ENCODE results near the gene ZBTB24.

ZBTB24 gene

GRCh38 chr6:109498052-109498451 lies 15.0 kb upstream of the ZBTB24 start:
- no peak for DNase-seq

- no peak for DNase-seq
Observed at GRCh38 chr6:109496036-109496772, 13.2 kb upstream of the ZBTB24 start.

GRCh38 chr6:109493865-109494264 lies 10.8 kb upstream of the ZBTB24 start:
- DNase-seq: no peak

- no peak for DNase-seq
Observed at GRCh38 chr6:109491207-109491938, 8.4 kb upstream of the ZBTB24 start.

DNA sequence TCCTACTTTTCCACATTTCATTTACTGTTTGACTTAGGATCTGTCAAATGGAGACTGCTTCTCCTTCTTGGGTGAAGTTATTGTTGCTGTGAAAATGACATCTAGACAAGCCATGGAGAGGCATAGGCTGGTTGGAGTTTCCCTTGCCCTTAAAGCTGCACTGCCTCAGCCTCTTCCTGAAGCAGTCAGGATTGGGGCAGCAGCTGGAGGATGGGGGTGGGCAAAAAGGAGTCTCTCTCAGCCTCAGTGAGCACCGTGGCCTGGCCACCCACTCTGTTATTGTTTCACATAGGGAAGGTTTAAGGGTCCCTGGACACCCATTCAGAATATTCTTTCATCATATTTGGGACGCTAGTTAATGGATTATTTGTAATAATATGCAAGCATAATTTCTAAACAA lies 7.7 kb upstream of the ZBTB24 start:
- DNase-seq: no peak

- DNase-seq: no peak
Observed at GRCh38 chr6:109488001-109488400, 5.0 kb upstream of the ZBTB24 start.

- no peak for DNase-seq
Observed at GRCh38 chr6:109486068-109486467, 3.0 kb upstream of the ZBTB24 start.

GRCh38 chr6:109485266-109485935 lies 2.4 kb upstream of the ZBTB24 start:
- DNase-seq: no peak

DNA sequence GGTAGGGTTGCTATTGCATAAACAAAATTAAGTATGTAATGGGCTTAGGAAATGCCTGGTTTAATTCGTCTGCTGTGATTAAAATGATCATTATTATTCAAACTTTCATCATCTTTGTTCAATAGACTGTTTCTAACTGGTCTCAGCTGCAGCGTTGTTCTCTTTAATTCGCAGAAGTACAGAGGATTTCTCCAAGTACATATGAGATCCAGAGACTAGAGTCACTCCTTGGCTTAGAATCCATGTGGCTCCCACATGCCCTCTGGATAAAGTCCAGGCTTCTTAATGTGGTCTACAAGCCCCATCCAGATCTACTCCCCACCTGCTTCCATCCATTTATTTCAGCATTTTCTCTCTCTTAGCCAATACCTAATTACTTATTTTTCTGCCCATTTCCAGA lies 1.1 kb upstream of the ZBTB24 start:
- DNase-seq: no peak

GRCh38 chr6:109483735-109484057 lies 677 bp upstream of the ZBTB24 start:
- DNase-seq: no peak

DNA sequence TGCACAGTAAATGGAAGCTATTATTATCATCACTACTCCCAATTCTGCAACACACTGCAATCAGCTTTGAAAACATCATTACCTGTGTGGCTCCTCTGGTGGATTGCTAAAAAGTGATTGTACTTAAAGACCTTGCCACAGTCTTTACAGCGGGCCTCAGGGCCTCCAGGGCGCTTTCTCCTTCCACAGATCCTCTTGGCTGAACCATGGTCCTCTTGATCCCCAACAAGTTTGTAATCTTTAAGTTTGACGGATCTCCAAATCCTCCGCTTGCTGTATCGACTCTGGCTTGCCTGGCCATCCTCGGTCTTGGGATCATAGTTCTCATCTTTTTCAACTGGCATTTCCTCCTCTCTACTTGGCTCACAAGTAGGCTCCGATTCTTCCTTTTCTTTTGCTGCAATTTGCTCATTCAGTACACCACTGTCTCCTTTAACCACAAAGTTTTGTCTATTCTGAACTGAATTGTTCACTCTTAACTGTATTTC lies 2.0 kb downstream of the ZBTB24 start:
- DNase-seq: no peak

DNA sequence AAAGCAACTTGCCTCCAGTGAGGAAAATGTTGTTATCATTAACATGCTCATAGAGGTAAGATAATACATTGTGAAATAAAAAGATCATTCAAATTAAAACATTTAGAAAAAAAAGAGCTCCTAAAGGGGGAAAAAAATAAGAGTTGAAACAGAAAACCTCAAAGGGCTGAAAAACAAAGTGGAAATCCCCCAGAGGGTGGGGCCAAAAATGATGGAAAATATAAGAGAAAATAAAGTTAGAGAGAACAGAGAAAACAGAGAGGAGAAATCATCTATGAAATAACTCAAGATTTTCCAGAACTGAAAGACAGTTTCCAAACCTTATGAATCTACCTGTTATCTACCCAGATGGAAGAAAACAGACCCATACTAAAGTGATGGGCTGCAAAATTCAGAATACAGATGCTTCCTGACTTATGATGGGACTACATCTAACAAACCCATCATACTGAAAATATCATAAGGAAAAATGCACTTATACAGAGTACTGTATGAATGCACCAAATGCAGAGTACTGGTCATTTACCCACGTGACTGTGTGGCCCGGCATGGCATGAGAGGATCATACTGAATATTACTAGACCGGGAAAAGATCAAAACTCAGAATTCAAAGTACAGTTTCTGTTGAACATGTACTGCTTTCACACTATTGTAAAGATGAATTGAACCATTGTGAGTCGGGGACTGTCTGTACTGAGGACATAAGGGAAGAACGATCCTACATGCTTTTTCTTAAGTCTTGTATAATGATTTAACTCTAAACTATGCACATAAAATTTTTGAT lies 4.0 kb downstream of the ZBTB24 start:
- DNase-seq: no peak

GRCh38 chr6:109478222-109478805 lies 4.7 kb downstream of the ZBTB24 start:
- no peak for DNase-seq

- DNase-seq: no peak
Observed at GRCh38 chr6:109477725-109478124, 5.3 kb downstream of the ZBTB24 start.

DNA sequence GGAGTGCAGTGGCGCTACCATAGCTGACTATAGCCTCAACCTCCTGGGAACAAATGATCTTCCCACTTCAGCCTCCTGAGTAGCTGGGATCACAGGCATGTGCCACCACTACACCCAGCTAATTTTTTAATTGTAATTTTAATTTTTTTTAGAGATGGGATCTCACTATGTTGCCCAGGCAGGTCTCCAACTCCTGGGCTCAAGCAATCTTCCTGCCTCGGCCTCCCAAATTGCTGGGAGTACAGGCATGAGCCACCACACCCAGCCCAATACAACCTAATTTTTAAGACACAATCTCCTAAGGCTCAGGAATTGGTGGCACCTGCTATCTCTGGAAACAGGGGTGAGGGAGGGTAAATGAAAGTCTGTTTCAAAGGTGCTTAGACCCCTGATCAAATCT lies 5.8 kb downstream of the ZBTB24 start:
- no peak for DNase-seq

GRCh38 chr6:109475625-109476024 lies 7.4 kb downstream of the ZBTB24 start:
- DNase-seq: no peak

DNA sequence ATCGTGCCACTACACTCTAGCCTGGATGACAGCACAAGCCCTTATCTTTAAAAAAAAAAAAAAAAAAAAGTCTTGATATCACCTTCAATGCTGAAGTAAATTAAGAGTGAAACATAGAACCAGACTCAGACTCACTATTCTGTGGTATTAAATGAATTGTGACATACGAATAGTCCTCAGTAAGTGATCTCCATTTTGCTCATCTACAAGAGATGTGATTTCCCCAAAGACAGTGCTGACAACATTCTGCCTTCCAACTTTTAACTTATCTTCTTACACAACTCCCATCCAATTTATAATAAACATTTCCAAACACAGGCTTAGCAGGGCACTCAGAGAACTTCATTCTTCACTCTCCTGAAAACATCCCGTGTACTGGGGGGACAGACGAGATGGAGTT lies 8.0 kb downstream of the ZBTB24 start:
- DNase-seq: no peak

- no peak for DNase-seq
Observed at GRCh38 chr6:109473120-109473519, 9.9 kb downstream of the ZBTB24 start.

- DNase-seq: no peak
Observed at GRCh38 chr6:109472132-109472995, 10.7 kb downstream of the ZBTB24 start.

DNA sequence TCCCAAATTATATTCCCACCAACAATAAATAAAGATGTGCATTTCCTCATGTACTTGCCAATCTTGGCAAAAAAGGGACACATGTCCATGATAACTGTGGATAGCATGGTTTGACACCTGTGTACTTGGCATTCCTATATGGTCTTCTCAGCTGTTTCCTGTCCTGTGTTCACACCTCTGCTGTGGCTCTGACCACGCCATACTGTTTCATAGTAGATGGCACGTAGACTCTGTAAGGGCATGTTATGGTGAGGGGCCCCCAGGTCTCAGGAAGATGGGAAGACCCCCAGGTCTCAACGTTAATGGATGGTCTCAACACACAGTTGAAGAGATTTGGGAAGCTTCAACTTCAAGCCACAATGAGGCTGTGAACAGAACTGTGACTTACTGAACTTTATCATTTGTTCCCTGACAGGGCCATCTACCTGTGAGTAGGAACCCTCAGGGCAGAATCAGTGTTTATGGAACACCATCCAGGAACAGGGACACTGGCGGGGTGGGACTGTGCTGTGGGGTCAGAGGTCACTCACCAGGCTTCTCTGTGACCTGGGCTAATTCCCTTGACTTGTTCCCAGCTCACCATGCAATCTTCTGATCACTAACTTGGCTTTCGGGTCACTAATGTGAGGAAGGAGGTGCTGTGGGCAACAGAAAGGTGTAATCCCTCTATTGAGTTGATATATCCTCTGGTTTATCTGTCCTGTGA lies 11.8 kb downstream of the ZBTB24 start:
- DNase-seq: no peak

DNA sequence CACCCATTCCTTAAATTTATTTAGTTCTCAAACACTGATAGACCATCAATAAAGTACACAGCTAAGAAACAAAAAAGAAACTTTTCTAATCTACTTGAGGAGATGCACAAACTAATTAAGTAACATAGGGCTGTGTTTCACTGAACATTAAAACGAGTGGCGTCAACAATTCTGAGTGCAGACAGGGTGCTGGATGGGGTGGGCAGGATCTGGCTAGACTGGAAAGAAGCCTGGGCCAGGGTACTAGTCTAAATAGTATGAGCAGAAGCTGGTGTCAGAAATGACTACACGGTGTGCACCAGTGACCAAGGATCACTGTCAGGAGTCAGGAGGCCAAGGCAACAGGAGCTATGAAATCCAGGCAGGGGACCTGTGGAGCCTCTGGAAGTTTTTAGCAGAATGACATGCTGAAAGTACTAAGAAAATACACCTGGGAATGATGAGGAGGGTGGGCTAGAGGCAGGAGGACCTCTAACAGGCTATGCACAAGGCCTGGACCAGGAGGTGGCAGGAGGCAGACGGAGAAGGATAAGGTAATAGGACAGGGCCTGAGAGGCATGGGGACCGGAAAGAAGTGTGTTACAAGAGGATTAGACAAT lies 13.3 kb downstream of the ZBTB24 start:
- no peak for DNase-seq
